GM12872 (cell line): Measurements from ENCODE around the gene ADK.
A peak's percentile ranks its signal among the peaks of the same experiment; 100 is the strongest.

Experiments used
- TF ChIP-seq, protein P1 (sequence below): IDR thresholded peaks from 3 replicates; pipeline ENCODE4 v1.5.1; 2011; ENCODE audit warnings: low read depth, mild to moderate bottlenecking, low read length, moderate library complexity; ENCODE audit not compliant: insufficient read depth

Gene ADK

DNA sequence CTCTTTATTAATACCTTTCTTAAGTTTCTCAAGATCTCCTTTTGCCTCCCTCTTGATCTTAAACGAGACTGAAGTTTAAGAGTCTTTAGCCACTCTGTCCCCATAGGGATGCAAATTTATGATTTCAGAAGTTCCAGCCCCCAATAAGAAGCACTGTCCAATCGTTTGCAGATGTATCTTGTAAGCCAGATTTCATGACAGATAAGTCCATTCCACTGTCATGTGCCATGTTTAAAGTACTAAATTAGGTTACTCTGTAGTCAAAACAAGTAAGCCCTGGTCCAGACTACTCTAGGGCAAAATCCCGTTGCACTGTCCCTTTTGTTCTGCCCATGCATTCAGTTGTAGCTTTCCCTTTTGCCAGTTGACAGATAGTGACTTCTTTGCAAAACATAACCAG is 518.2 kb downstream of the ADK start:
- TF ChIP-seq, protein P1, sequence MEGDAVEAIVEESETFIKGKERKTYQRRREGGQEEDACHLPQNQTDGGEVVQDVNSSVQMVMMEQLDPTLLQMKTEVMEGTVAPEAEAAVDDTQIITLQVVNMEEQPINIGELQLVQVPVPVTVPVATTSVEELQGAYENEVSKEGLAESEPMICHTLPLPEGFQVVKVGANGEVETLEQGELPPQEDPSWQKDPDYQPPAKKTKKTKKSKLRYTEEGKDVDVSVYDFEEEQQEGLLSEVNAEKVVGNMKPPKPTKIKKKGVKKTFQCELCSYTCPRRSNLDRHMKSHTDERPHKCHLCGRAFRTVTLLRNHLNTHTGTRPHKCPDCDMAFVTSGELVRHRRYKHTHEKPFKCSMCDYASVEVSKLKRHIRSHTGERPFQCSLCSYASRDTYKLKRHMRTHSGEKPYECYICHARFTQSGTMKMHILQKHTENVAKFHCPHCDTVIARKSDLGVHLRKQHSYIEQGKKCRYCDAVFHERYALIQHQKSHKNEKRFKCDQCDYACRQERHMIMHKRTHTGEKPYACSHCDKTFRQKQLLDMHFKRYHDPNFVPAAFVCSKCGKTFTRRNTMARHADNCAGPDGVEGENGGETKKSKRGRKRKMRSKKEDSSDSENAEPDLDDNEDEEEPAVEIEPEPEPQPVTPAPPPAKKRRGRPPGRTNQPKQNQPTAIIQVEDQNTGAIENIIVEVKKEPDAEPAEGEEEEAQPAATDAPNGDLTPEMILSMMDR: no peak

DNA sequence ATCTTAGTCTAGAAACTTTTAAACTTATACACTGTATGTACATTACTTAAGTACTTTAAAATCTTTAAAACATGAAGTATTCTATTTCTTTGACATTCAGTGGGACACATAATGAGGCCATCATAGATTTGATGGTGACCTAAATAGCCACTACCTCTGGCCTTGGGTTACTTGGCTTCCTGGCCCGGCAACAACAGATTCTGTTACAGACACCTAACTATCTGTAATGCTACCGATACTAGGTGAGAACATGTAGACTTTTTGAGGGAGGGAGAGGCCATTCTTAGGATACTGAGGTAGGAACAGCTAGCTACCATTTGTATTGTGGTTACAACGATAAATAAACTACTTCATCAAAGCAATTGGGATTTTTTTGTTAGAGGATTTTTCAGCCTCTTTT is 520.7 kb downstream of the ADK start:
- TF ChIP-seq, protein P1: no peak

DNA sequence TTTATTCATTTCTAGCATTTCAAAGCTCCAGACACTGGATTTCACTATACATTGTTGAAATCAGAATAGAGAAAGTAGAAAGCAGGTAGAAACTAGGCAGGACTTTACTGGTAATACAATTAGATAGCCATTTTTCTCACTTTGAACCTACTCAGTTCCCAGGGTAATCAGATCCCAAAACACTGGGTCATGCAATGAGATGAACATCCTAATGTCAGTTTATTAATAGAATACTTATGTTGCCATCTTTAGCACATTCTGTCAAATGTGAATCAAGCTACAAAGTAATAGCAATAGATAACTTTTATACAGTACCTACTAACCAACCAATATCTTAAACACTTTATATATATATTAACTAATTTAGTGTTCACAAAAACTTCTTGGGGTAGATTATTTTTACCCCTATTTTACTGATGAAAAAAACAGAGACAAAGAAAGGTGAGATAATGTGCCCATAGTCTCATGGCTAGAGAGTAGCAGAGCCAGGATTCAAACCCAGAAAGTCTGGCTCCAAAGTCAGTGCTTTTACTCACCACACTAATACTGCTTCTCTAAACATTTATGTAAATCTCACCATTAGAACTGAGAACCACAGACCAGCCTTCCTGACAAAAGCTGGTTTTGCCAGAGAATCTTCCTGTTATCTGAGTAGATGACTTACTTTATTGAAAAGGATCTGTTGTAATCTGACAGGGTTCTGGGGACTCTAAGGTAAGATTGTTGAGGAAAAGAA is 521.6 kb downstream of the ADK start:
- TF ChIP-seq, protein P1: no peak

DNA sequence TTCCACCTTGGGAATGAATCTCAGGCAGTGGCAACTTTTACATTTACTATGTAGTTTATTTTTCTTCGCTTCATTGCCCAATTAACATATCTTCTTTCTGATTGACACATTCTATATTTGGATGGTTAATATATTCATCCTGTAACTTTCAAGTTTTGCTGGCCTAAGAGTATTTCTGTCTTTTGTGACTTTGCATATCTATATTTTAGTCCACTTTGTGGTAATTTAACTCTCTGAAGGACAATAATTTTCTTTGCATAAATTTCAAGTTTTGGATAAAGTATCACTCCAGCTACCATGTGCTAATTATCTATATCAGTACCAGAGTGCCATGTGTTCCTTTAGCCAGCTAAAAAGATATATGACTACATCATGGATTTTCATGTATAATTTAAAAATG is 523.9 kb downstream of the ADK start:
- TF ChIP-seq, protein P1: no peak

DNA sequence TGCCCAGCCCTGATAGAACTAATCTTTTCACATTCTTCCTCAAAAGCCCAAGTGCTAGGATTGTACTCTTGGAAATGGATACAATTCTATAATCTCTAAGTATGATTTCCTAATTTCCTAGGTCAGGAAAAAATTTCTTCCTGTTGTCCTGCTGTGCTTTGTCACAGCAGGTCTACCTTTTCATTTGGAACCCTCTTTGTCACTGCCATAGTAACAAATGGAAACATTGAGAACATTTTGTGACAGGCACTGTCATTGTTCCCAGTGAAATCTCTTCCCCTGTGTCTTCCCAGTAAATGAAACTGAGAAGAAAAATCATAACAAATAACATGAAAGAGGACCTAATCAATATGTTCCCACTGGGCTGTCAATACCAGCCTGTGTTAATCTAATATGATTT is 524.5 kb downstream of the ADK start:
- TF ChIP-seq, protein P1: no peak

DNA sequence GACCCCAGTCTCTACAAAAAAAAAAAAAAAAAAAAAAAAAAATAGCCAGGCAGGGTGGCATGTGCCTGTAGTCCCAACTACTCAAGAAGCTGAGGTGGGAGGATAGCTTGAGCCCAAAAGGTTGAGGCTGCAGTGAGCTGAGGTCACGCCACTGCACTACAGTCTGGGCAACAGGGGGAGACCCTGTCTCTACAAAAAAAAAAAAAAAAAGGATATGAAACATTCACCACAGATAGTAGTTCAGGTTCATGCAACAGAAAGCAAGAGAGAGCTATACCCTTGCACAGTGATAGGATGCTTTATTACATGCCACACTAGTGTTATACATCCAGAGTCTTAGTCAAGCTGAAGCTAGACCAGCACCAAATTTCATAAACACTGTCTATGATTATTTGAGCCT is 526.9 kb downstream of the ADK start:
- TF ChIP-seq, protein P1: 0 out of 3 replicates have a peak, but pooled peaks have one; percentile 13

DNA sequence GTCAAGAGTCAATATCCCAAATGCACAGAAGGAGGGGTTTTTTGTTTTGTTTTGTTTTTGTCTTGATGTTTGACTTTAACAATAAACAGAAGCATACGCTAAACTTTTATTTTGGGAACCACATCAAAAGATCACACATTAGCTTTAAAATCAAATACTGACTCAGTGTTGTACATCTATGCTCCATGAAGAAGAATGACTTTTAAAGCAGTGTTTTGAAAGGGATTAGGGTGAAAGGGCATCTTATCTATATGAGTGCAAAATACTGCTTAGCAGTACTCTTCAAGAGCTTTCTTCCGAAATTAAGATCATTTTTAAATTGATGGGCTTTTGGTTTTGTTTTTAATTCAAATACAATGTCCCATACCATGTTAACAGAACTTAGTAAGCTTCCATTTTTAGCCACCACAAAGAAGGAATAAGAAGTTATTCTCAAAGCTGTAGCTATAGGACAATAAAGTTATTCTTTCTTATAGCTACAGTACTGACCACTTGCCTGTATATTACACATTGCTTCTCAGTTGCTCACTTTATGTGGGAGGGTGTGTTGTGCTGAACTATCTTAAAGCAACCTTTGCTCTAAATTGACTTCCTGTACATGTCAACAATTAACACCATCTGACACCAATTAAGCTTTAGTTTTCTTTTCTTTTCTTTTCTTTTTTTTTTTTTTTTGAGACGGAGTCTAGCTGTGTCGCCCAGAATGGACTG is 531.1 kb downstream of the ADK start:
- TF ChIP-seq, protein P1: no peak
